Stimulated activated CD8-positive, alpha-beta memory T cell treated with anti-CD3 and anti-CD28 coated beads, Interleukin-4, amount 100 ng/mL, for 24 hours (primary cell): ENCODE measurements around the gene DKK2.
"Not testable (repeated sequence)": the region's sequence is repeated elsewhere in the genome, so short reads cannot be mapped to it uniquely, and the experiment has no call there.

Experiments used
- DNase-seq: peaks from one replicate; pipeline ENCODE4 v3.0.0-alpha.2; 2020; ENCODE audit warnings: low read depth

Gene DKK2

GRCh38 chr4:106909486-106910188 lies 126.5 kb downstream of the DKK2 start:
- no peak for DNase-seq

GRCh38 chr4:106908049-106908448 lies 128.1 kb downstream of the DKK2 start:
- DNase-seq, result not testable (repeated sequence)

- DNase-seq, result no peak
Observed at GRCh38 chr4:106907216-106907615, 128.9 kb downstream of the DKK2 start.

- DNase-seq, result no peak
Observed at GRCh38 chr4:106906728-106907127, 129.4 kb downstream of the DKK2 start.

DNA sequence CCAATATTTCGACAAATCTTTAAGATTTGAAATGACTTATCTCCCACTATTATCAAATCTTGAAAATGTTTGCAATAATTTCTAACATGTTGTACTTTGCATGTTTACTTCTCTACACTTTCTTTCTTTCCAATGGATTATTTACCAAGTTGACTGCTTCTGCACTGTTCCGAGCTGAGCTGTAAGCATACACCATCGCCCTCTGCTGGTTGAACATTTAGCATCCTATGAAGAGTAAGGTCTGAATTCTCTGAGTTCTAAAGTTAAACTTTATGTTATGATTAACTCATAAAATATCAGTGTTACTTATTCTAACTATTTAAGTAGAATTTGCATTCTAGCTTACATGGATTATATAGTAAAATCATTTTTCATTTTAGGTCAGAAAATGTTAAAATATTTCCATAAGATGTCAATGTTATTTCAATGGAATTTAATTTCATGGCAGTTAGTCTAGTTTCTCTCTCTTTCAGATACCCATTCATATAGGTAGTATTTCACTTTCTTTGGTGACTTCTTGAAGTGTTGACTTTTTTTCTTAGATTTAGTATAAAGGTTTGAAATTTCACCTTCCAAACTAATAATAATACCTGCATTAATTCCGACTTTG lies 137.4 kb downstream of the DKK2 start:
- no peak for DNase-seq

- no peak for DNase-seq
Observed at GRCh38 chr4:106893903-106894302, 142.2 kb downstream of the DKK2 start.

GRCh38 chr4:106893395-106893881 lies 142.7 kb downstream of the DKK2 start:
- DNase-seq, result no peak

GRCh38 chr4:106892786-106893185 lies 143.3 kb downstream of the DKK2 start:
- DNase-seq, result no peak

GRCh38 chr4:106875340-106875739 lies 160.8 kb downstream of the DKK2 start:
- no peak for DNase-seq
